Endometrial microvascular endothelial cells (primary cell): ENCODE results near the gene PCSK6. TPM values are rescaled to one million over a fixed set of nuclear protein-coding genes. Genes with fewer than 3 reads are reported as not detected.
"Not testable (repeated sequence)": the region's sequence is repeated elsewhere in the genome, so short reads cannot be mapped to it uniquely, and the experiment has no call there.

ENCODE experiments used
- in situ Hi-C: cut with HindIII; loops from 2 replicates; pipeline ENCODE4 v1.10.0; 2017; ENCODE audit warnings: low sequenced_read_pairs, low pct_unique_long_range_greater_than_20kb; ENCODE audit errors: inconsistent ontology term
- total RNA-seq: library from RNA; depleted of rRNA; stranded (reverse); fragments of >200 nt; gene quantifications from one replicate; pipeline ENCODE4 v1.2.3, GENCODE V29; 2015; ENCODE audit errors: inconsistent ontology term

The PCSK6 gene
- total RNA-seq, 1 donor from 2014 or later = not detected

DNA sequence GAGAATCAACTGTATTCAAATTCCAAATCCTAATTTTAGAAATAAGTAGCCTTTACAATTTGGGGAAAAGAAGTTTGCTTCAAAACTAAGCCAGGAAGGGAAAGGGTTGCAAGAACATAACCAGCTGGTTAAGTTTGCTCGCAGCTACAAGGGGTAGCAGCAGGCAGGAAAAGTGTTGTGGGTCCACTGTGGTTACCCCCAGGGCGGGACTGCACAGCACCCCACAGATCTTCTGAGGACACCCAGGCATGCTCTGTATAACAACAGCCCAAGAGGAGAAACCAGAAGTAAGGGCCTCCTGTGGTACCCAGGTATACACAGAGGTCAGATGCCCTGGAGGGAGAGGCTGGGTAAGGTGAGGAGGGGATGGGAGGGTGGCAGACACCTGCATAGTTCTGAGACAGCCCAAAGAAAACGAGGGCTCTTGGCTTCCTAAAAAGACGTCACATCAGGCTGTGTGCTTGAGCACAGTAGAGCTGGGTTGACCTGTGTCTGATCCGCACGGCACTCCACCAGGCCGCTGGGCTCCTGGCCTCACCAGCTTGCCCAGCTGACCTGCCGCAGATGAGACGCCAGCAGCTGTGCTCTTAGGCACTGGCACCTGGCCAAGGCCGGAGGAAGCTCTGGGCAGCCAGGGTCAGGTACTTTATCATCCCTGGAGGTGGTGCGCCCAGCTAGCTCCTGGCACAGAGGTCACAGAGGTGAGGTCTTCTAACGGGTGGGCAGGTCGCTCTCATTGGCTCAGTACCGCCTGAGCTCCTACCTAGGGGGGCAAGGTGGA, 112.7 kb downstream of the PCSK6 start:
- in situ Hi-C loops = no loop called here

- in situ Hi-C loops = not testable (repeated sequence)
Observed at GRCh38 chr15:101375006-101375405, 114.5 kb downstream of the PCSK6 start.

- in situ Hi-C loops = no loop called here
Observed at GRCh38 chr15:101374326-101374725, 115.2 kb downstream of the PCSK6 start.

DNA sequence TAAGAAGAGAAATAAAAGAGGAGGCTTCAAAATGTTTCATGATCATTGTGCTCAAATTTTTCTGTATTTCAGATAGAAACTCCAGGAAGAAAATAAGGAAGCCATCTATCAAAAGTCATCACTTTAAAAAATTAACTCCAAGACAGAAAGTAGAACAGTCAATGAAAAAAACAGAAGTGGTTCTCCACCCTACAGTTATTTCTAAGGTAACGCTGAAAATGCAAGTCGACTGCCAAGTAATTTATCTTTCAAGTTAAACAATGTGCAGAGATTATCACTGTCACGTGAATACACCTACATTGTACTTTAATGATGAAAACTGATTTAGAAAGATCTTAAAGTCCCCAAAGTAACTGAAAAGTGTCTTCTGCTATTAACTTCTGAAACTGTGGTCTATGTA, 115.9 kb downstream of the PCSK6 start:
- in situ Hi-C loops = no loop called here

GRCh38 chr15:101372960-101373525, 116.5 kb downstream of the PCSK6 start:
- in situ Hi-C loops = no loop called here

DNA sequence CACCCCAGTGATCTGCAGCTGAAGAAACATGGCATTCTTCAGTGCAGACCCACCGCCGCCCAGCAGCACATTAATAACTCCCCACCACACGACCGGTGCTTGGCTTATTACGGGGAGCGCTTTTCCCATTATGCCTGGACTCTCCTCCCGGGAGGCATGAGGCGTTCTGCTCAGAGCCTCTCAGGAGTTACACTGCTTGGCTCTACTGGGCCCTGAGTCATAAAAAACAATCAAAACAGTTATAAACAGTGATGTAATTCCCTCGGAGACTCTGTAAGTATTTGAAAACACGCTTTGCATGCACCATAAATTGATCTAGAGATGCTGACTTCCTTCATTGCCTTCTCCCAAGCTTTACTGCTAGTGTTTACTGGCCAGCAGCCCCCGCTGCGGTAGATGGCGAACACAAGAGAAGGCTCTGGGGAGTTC, 117.3 kb downstream of the PCSK6 start:
- in situ Hi-C loops = no loop called here

GRCh38 chr15:101371519-101371918, 118.0 kb downstream of the PCSK6 start:
- in situ Hi-C loops = no loop called here

DNA sequence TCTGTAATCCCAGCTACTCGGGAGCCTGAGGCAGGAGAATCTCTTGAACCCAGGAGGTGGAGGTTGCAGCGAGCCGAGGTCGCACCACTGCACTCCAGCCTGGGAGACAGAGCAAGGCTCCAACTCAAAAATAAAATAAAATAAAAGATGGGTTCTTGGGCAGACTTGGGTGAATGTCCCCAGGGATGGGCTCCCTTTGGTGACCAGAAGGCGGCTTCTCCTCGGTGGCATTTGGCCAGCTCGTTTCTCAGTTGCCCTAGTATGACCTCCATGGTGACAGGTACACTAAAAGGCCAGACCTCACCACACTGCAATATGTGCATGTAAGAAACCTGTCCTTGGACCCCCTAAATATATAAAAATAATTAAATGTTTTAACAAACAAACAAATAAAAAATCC, 118.4 kb downstream of the PCSK6 start:
- in situ Hi-C loops = no loop called here

DNA sequence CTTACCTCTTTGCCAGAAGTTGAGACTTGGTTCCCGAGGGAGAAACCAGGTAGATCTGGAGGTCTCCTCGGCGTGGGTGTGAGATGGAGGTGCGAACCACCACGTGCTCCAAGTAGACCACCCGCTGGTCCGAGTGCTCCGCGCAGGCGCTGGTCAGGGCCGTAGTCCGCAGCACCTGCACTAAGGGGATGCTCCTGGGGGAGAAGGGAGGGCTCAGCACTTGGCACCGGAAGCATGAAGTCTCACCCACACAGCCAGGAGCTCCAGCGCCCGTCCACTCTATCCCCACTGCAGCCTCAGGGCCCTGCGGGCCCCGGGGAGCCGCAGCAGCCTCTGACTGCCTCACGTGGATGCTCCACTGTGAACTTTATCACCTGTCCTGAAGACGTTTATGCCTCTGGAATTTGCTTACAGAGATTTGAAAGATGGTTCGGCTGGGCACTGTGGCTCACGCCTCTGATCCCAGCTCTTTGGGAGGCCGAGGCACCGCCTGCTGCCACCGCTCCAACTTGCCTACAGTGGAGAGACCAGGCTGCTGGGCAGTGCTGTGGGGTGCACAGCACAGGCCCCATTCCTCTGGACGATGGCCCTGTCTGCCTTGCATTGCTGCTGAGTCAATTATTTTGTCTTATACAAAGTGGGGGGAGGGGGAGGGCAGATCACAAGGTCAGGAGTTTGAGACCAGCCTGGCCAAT, 119.0 kb downstream of the PCSK6 start:
- in situ Hi-C loops = no loop called here

DNA sequence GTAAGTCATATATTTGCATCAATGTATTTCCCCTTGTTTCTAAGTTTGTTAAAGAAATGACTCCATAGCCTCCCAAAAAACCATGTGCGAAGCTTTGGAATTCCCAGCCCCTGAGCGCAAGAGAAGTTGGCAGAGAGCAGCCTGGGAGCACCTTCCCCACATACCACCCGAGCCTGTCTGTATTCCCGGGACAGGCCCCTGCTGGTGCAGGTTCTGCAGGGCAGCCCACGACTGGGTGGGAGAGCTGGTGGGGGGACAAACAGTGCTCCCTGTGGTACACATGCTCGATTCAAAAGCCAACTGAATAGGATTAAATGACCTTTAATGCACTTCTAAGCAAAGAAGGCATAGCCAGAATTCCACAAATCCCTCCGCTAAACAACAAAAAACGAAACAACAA, 119.8 kb downstream of the PCSK6 start:
- in situ Hi-C loops = no loop called here

DNA sequence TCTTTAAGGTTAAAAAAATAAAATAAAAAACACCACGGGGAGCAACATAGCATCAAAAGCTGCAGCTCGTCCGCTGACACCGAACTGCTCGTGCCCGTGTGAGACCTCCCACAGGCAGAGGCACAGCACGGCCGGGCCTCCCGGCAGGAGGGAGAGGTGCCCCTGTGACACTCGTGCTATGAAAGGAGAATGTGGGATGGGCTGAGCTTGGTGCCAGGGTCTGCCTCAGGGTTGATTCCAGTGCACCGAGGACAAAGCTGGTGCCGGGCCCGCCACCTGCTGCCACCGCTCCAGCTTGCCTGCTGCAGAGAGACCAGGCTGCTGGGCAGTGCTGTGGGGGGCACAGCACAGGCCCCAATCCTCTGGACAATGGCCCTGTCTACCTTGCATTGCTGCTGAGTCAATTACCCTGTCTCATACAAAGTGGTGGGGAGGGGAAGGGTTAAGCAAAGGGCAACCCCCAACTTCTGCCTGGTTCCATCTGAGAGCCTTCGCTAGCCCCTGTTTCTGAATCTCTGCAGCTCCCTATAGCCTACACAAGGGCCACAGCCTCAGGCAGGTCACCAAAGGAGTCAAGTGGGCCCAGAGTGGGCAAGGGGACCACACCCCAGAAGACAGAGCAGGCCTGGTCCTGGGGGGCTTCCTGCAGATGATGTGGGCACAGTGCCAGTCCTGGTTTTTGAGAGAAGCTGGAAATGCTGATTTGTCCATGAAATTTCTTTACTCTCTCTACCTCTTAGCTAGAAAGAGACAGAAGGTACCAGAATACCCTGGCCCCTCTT, 120.5 kb downstream of the PCSK6 start:
- in situ Hi-C loops = no loop called here

GRCh38 chr15:101368086-101368780, 121.3 kb downstream of the PCSK6 start:
- in situ Hi-C loops = no loop called here

DNA sequence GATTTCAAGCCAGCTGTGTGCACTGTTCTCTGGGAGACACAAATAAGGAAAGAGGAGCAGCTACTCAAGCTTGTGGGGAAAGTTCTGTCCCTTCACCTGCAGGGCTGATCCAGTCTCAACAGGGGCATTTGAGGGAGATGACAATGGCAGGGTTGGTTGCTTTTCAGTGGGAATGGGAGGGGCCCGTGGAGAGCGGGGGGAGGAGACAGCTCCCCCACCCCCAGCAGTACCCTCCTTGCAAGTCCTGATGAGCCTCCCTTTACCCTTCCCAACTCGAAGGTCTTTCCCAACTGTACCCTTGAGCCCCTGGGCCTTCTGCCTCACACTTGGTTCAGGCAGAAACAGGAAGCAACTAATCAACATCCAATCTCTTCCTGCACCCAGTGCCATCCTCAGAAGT, 122.7 kb downstream of the PCSK6 start:
- in situ Hi-C loops = no loop called here

DNA sequence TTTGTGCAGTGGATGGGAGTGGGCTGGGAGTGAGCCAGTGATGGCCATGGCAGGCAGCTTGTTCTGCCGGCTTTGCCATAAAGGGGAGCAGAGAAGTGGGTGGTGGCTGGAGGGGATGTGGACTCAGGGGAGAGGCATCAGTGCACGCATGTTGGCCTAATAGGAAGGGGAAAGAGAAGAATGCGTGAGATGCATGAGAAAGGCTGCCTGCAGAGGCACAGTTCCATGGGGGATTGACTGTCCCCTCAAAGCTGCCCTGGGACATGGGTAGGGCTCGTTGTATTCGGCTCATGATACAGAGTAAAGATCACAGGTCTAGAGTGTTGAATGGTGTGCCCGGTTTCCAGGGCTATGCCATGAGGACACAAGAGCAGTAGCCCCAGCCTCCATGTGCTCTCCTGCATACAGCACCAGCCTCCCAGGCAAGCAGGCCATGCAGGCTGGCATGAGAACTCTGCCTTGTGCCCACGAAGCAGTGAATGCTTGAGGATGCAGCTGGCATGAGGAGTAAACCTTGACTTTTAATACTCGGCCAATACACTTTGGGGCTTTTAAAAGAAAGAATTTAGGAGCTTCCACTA, 126.4 kb downstream of the PCSK6 start:
- in situ Hi-C loops = no loop called here

DNA sequence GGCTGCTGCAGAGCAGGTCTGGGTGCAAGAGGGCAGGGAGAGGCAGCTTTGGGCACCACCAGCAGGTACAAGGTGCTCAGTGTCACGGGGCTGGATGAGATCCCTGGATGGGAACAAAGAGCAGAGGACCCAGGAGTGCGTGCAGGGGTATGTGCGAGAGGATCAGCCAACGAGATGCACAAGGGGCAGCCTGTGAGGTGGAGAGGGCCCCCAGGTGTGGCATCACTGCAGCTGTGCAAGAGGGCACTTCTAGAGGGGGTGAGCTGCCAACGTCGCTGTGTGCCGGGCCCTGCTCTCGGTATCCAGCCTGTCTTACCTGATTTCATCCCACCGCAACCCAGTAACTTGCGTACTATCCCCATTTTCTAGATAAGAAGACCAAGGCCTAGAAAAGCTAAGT, 127.1 kb downstream of the PCSK6 start:
- in situ Hi-C loops = no loop called here

- in situ Hi-C loops = no loop called here
Observed at GRCh38 chr15:101361418-101361817, 128.1 kb downstream of the PCSK6 start.

GRCh38 chr15:101359365-101359947, 130.1 kb downstream of the PCSK6 start:
- in situ Hi-C loops = no loop called here

- in situ Hi-C loops = no loop called here
Observed at GRCh38 chr15:101358895-101359294, 130.6 kb downstream of the PCSK6 start.
